HepG2 (cell line): ENCODE results near the gene ST14. TPM values are rescaled to one million over a fixed set of nuclear protein-coding genes. Genes with fewer than 3 reads are reported as not detected.

Experiments used
- GABPA ChIP-seq, 2 experiments: IDR thresholded peaks; 2 replicates each; pipeline ENCODE4 v1.6.1; 2011 to 2016; ENCODE audit warnings: low read depth in 2 of 2, low read length in 1 of 2, missing biosample characterization in 1 of 2, missing genetic modification characterization in 1 of 2
- GLI4 ChIP-seq: sonication (generic); formaldehyde crosslinking; IDR thresholded peaks from 2 replicates; pipeline ENCODE4 v1.5.1; 2020; ENCODE audit warnings: missing genetic modification reagents, mild to moderate bottlenecking, moderate library complexity, borderline replicate concordance
- GLMP ChIP-seq: sonication (generic); formaldehyde crosslinking; IDR thresholded peaks from 2 replicates; pipeline ENCODE4 v1.9.0; 2021; ENCODE audit warnings: missing genetic modification reagents, mild to moderate bottlenecking, borderline replicate concordance
- KDM2A ChIP-seq: sonication (generic); formaldehyde crosslinking; IDR thresholded peaks from 2 replicates; pipeline ENCODE4 v1.4.0; 2020; ENCODE audit warnings: low read depth, missing genetic modification reagents, borderline replicate concordance
- MBD4 ChIP-seq: IDR thresholded peaks from 2 replicates; pipeline ENCODE4 v1.6.1; 2012; ENCODE audit warnings: low read length, inconsistent platforms, borderline replicate concordance
- MED1 ChIP-seq: sonication (generic); formaldehyde crosslinking; IDR thresholded peaks from 2 replicates; pipeline ENCODE4 v1.4.0; 2020; ENCODE audit warnings: missing genetic modification reagents
- NFYC ChIP-seq: IDR thresholded peaks from 2 replicates; pipeline ENCODE4 v1.6.1; 2016; ENCODE audit warnings: missing genetic modification reagents, missing compliant biosample characterization
- NPAS2 ChIP-seq: sonication (generic); formaldehyde crosslinking; IDR thresholded peaks from 2 replicates; pipeline ENCODE4 v1.8.0; 2022; ENCODE audit warnings: mild to moderate bottlenecking, missing genetic modification reagents, borderline replicate concordance
- NR2F2 ChIP-seq: IDR thresholded peaks from 2 replicates; pipeline ENCODE4 v1.6.1; 2012; ENCODE audit warnings: low read depth, inconsistent platforms, borderline replicate concordance
- NR3C1 ChIP-seq: sonication (generic); formaldehyde crosslinking; IDR thresholded peaks from 2 replicates; pipeline ENCODE4 v1.4.0; 2020; ENCODE audit warnings: missing genetic modification reagents
- PRDM4 ChIP-seq: sonication (generic); formaldehyde crosslinking; IDR thresholded peaks from 2 replicates; pipeline ENCODE4 v1.9.0; 2021; ENCODE audit warnings: missing genetic modification reagents, borderline replicate concordance
- SMAD1 ChIP-seq: sonication (generic); formaldehyde crosslinking; IDR thresholded peaks from 2 replicates; pipeline ENCODE4 v1.4.0; 2020; ENCODE audit warnings: missing genetic modification reagents, low read depth, mild to moderate bottlenecking, borderline replicate concordance
- SMARCC2 ChIP-seq: fragments of 450-650 bp; IDR thresholded peaks from 2 replicates; pipeline ENCODE4 v1.6.1; 2017; ENCODE audit warnings: antibody characterized with exemption, mild to moderate bottlenecking
- TBX3 ChIP-seq: fragments of 450-650 bp; IDR thresholded peaks from 2 replicates; pipeline ENCODE4 v1.6.1; 2017; ENCODE audit warnings: antibody characterized with exemption, mild to moderate bottlenecking, inconsistent platforms, borderline replicate concordance
- XBP1 ChIP-seq: sonication (generic); formaldehyde crosslinking; IDR thresholded peaks from 2 replicates; pipeline ENCODE4 v1.5.0; 2020; ENCODE audit warnings: missing genetic modification reagents
- ZBTB34 ChIP-seq: sonication (generic); formaldehyde crosslinking; IDR thresholded peaks from 2 replicates; pipeline ENCODE4 v1.8.0; 2022; ENCODE audit warnings: mild to moderate bottlenecking, missing genetic modification reagents
- ZEB1 ChIP-seq: IDR thresholded peaks from 2 replicates; pipeline ENCODE4 v1.6.1; 2012; ENCODE audit warnings: mild to moderate bottlenecking, low read depth, inconsistent platforms; ENCODE audit not compliant: insufficient replicate concordance
- ZNF121 ChIP-seq: sonication (generic); formaldehyde crosslinking; IDR thresholded peaks from 2 replicates; pipeline ENCODE4 v1.5.0; 2020; ENCODE audit warnings: mild to moderate bottlenecking, missing genetic modification reagents
- ZNF207 ChIP-seq: fragments of 450-650 bp; IDR thresholded peaks from 2 replicates; pipeline ENCODE4 v1.6.1; 2016; ENCODE audit warnings: antibody characterized with exemption, borderline replicate concordance
- ZNF570 ChIP-seq: sonication (generic); formaldehyde crosslinking; IDR thresholded peaks from 2 replicates; pipeline ENCODE4 v1.4.0; 2020; ENCODE audit warnings: mild to moderate bottlenecking, missing genetic modification reagents, borderline replicate concordance
- ZNF629 ChIP-seq: sonication (generic); formaldehyde crosslinking; conservative IDR thresholded peaks from 2 replicates; pipeline ENCODE4 v1.5.0; 2020; ENCODE audit warnings: missing genetic modification reagents
- ZSCAN21 ChIP-seq: sonication (generic); formaldehyde crosslinking; IDR thresholded peaks from 2 replicates; pipeline ENCODE4 v1.8.0; 2022; ENCODE audit warnings: mild to moderate bottlenecking, missing genetic modification reagents, moderate library complexity, borderline replicate concordance
- polyA plus RNA-seq, 8 experiments: library from polyadenylated mRNA; depleted of rRNA in 3 of 8; stranded (reverse) in 7 of 8; unstranded in 1 of 8; fragments of >200 nt; fragmentation: Illumina TruSeq in 4 of 8; extraction: Trizol in 4 of 8; gene quantifications; 2 replicates each; pipeline versions ENCODE4 v1.2.1 to v1.2.3, GENCODE V29; 2011 to 2016; ENCODE audit warnings: low read depth in 4 of 8, missing spikeins in 1 of 8, mixed read lengths in 1 of 8; ENCODE audit not compliant: insufficient read depth in 1 of 8
- total RNA-seq, 5 experiments: library from RNA; depleted of rRNA; stranded (reverse); fragments of >200 nt; fragmentation: Illumina TruSeq; extraction: Trizol; gene quantifications; 2 replicates each; pipeline ENCODE4 v1.2.3, GENCODE V29; 2016; ENCODE audit warnings: low read depth in 1 of 5
- TF ChIP-seq, protein P1 (sequence below): sonication (generic); formaldehyde crosslinking; IDR thresholded peaks from 2 replicates; pipeline ENCODE4 v1.4.0; 2020; ENCODE audit warnings: missing genetic modification reagents

The ST14 gene
- total and polyA plus RNA-seq, 2 of the 13 experiments (the other 11 are each of a cell fraction or from before 2014, with no cell fraction given) = 0.88 to 1.4 TPM

DNA sequence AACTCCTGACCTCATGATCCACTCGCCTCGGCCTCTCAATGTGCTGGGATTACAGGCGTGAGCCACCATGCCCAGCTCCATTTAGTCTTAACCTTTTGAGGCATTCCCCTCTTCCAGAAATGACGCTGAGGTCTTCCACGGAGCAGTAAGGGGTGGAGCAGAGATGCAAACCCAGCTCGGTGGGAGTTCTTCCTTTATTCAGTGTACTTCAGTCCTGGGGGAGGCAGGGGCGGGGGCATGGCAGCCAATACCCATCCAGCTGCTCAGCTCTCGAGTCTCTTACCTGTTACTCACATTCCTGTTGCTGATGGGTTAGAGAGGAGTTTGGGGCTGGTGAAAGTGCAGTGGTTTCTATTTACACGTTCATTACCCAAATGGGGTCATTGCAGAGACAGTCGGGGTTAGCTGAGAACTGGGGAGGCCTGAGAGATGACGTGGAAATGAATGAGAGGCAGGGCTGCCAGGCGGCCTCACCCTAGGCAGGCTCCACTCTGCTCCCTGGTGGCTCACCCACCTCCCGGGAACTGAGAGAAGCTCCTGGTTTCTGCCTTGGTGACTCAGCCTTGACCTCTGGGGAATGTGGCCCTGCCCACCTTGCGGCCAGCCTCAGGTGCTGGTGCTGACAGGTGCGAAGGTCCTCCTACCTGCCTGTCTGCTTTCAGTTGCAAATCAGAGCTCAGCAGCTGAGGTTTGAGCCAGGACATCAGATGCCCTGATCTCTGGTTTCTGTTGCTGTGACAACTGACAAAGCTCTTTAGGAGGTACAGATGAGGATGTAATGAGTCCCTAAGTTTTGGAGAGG, 13.4 kb upstream of the ST14 start (continued):
- TF ChIP-seq GLMP (CRISPR knock-in tag) = no peak
- no peak for TF ChIP-seq ZNF570 (CRISPR knock-in tag)
- no peak for TF ChIP-seq NR3C1 (CRISPR knock-in tag)
- TF ChIP-seq KDM2A = peak; percentile 61
- no peak for TF ChIP-seq ZNF207
- TF ChIP-seq MBD4 = no peak
- TF ChIP-seq ZEB1 = peak; percentile 98
- TF ChIP-seq NPAS2 (CRISPR knock-in tag) = no peak
- TF ChIP-seq ZNF629 (CRISPR knock-in tag) = no peak
- TF ChIP-seq SMARCC2 = no peak
- 0 out of 2 replicates have a peak, but pooled peaks have one; percentile 24 for TF ChIP-seq TBX3
- no peak for TF ChIP-seq ZBTB34
- TF ChIP-seq XBP1 = no peak
- no peak for TF ChIP-seq GABPA (IDR thresholded peaks at IDR 0.05; ENCODE audit: low read depth, low read length)
- TF ChIP-seq GABPA (CRISPR knock-in tag; IDR thresholded peaks at IDR 0.05; ENCODE audit: low read depth) = no peak
- no peak for TF ChIP-seq NFYC (CRISPR knock-in tag)
- TF ChIP-seq, protein P1, sequence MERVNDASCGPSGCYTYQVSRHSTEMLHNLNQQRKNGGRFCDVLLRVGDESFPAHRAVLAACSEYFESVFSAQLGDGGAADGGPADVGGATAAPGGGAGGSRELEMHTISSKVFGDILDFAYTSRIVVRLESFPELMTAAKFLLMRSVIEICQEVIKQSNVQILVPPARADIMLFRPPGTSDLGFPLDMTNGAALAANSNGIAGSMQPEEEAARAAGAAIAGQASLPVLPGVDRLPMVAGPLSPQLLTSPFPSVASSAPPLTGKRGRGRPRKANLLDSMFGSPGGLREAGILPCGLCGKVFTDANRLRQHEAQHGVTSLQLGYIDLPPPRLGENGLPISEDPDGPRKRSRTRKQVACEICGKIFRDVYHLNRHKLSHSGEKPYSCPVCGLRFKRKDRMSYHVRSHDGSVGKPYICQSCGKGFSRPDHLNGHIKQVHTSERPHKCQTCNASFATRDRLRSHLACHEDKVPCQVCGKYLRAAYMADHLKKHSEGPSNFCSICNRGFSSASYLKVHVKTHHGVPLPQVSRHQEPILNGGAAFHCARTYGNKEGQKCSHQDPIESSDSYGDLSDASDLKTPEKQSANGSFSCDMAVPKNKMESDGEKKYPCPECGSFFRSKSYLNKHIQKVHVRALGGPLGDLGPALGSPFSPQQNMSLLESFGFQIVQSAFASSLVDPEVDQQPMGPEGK = peak; percentile 51
- no peak for TF ChIP-seq PRDM4 (CRISPR knock-in tag)
- TF ChIP-seq MED1 (CRISPR knock-in tag) = peak; percentile 25; the same call in 1 of the 2 replicates
- no peak for TF ChIP-seq ZNF121
- TF ChIP-seq SMAD1 (CRISPR knock-in tag) = 0 out of 2 replicates have a peak, but pooled peaks have one; percentile 26
- no peak for TF ChIP-seq GLI4 (CRISPR knock-in tag)
- TF ChIP-seq NR2F2 = 0 out of 2 replicates have a peak, but pooled peaks have one; percentile 40
- no peak for TF ChIP-seq ZSCAN21
